GM12865 (cell line): Measurements from ENCODE around the gene STK36.

Experiments used
- DNase-seq: peaks from one replicate; pipeline ENCODE4 v3.0.0; 2010; ENCODE audit warnings: low read depth
- H3K4me3 ChIP-seq: 2 replicates; pipeline ENCODE4 v1.5.1; 2011; ENCODE audit warnings: mild to moderate bottlenecking, low read depth, low read length, control low read depth
- TF ChIP-seq, protein P1 (sequence below): IDR thresholded peaks from 2 replicates; pipeline ENCODE4 v1.5.1; 2011; ENCODE audit warnings: low read length, control low read depth, low read depth, inconsistent platforms; ENCODE audit not compliant: insufficient read depth; ENCODE audit errors: missing control alignments

STK36 gene

DNA sequence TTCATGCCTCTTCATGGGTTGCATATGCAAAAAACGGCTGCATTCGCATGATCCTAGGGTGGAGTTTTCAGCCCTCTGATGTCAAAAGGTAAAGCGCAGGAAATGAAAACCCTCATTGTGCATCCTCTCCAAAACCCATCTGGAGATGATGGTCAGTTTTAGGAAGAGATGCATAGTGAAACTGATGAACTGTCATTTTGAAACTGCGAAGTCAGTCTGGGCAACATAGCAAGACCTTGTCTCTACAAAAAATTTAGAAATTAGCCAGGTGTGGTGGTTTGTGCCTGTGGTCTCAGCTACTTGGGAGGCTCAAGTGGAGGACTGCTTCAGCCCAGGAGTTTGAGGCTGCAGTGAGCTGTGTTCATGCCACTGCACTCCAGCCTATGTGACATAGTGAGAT, 36.2 kb downstream of the STK36 start:
- TF ChIP-seq, protein P1, sequence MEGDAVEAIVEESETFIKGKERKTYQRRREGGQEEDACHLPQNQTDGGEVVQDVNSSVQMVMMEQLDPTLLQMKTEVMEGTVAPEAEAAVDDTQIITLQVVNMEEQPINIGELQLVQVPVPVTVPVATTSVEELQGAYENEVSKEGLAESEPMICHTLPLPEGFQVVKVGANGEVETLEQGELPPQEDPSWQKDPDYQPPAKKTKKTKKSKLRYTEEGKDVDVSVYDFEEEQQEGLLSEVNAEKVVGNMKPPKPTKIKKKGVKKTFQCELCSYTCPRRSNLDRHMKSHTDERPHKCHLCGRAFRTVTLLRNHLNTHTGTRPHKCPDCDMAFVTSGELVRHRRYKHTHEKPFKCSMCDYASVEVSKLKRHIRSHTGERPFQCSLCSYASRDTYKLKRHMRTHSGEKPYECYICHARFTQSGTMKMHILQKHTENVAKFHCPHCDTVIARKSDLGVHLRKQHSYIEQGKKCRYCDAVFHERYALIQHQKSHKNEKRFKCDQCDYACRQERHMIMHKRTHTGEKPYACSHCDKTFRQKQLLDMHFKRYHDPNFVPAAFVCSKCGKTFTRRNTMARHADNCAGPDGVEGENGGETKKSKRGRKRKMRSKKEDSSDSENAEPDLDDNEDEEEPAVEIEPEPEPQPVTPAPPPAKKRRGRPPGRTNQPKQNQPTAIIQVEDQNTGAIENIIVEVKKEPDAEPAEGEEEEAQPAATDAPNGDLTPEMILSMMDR, result no peak
- no peak overlapping the region for H3K4me3 ChIP-seq
- peak; percentile 89 for DNase-seq

DNA sequence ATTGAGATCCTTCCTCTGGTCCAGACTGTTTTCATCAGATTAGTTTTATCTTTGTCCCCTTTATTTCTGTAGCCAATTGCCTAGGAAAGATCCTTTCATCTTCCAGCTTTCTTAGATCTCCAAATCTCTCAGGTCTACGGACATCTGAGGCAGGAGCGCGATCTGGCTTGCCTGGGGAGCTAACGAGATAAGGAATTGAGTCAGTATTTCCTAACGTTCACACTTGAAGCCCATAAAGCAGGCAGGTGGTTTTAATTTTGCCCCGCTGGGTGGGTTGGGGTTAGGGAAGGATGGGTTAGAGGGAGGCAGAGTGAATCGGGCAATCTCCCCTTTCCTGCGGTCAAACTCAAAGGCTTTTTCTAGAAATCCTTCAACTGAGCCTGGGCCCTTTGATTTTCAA, 38.0 kb downstream of the STK36 start:
- H3K4me3 ChIP-seq, result no peak overlapping the region
- TF ChIP-seq, protein P1, result no peak

DNA sequence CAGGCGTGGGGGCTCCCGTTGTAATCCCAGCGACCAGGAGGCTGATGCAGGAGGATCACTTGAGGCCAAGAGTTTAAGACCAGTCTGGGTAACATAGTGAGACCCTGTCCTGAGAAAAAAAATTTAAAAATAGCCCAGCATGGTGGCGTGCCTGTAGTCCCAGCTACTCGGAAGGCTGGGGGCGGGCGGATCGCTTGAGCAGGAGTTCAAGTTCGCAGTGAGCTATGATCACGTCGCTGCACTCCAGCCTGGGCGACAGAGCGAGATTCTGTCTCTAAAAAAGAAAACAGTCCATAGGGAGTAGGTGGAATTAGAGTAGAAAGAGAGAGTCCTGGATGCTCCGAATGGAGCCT, 38.4 kb downstream of the STK36 start:
- H3K4me3 ChIP-seq, result no peak overlapping the region
- DNase-seq, result no peak
- TF ChIP-seq, protein P1, result no peak

More for the DNA sequence above, 38.0 kb downstream of the STK36 start:
- no peak for DNase-seq

DNA sequence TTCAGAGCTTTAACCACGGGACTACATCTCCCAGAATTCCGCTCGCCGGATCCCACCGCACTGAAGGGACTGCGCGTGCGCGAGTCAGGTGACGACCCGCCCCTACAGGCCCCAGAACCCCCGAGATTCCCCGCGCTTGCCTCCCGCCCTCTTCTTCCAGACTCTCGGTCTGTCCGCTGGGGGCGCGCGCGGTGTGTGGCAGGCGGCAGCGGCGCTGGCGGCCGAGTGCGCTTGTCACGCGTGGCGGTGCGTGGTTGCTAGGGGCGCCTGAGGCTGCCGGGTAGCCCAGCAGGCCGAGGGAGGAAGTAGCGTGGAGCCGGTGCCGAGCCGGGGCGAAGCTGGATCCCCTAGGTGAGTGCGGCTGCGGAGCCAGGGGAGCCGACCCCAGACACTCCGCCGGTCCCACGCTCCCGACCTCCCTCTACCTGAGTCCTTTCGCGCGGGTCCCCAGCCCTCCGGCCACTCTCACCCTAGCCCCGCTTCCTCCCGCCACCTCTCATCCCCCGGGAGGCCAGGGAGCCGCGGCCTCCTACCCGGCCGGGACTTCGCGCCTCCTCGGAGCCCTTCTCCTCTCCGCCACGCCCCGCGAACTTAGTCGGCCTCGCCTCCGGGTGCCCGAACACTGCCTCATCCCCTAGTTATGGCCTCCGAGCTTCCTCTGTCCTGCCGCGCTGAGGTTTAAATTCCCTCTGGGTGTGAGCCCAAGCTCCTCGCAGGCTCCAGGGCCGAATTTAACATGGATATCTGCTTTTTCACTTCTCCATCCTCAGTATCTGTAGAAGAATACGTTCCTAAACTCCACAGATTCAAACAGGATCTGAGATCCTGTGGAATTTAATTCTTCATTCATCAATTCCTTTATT, 39.0 kb downstream of the STK36 start, which contains the start of gene TTLL4:
Gene TTLL4 (plus strand): TSS at position 149 of the 863 bp plus-strand sequence. CDS start 26,842 bp downstream, outside the sequence.
- peak; percentile 98 for DNase-seq
- TF ChIP-seq, protein P1, result peak; percentile 81
- H3K4me3 ChIP-seq, result peak within 1 kb of the TSS; percentile 99

DNA sequence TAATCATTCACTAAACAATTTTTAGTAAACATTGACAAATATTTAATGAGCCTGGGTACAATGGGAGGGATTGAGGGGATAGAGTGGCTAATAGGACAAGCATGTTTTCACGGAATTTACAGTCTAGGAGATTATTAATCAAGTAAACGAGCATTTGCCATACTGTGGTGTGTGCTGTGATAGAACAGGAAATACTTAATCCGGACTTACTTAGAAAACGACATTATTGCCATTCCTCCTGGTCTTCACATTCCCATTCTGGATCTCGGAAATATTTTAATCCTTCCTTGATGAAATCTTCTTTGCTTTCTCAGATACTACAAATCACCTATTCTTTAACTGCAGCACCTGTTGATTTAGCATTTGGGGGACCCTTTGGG, 39.7 kb downstream of the STK36 start:
- peak overlapping the region; percentile 99 for H3K4me3 ChIP-seq
- TF ChIP-seq, protein P1, result no peak
- no peak for DNase-seq

DNA sequence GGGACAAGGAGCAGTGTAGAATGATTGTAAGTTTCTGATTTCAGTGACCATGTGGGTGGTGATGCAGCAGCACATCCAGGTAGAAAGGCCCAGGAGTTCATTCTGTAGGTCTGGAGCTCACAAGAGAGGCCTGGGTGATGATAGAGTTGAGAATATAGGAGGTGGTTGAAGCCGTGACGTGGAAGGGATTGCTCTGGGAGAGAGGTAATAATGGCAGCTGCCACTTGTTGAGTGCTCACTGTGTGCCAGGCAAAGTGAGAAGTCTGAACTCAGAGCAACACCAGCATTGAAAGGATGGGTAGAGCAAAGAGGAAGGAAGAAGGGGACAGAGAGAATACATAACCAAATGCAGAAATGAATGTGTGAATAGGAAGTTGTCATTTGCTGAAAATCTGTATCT, 42.0 kb downstream of the STK36 start:
- TF ChIP-seq, protein P1, result no peak
- no peak for DNase-seq
- no peak overlapping the region for H3K4me3 ChIP-seq
